ENCODE results near the gene CTSL.

DNA sequence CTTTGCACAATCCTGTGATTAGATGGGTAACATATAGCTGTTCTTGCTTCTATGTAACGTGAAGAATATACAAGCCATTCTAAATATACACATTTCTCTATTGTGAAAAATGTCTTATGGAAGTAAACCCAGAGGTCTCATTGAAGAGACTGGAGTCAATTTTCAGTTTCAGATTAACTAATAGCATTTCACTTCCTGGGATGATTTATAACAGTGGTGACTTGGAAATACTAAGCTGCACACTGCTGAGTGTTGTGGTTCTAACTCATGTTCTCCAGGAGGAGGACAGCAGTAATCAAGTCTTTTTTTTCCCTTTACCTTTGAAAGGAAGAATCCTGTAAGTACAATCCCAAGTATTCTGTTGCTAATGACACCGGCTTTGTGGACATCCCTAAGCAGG, 3.3 kb downstream of the CTSL start:
- TF ChIP-seq, protein P1, sequence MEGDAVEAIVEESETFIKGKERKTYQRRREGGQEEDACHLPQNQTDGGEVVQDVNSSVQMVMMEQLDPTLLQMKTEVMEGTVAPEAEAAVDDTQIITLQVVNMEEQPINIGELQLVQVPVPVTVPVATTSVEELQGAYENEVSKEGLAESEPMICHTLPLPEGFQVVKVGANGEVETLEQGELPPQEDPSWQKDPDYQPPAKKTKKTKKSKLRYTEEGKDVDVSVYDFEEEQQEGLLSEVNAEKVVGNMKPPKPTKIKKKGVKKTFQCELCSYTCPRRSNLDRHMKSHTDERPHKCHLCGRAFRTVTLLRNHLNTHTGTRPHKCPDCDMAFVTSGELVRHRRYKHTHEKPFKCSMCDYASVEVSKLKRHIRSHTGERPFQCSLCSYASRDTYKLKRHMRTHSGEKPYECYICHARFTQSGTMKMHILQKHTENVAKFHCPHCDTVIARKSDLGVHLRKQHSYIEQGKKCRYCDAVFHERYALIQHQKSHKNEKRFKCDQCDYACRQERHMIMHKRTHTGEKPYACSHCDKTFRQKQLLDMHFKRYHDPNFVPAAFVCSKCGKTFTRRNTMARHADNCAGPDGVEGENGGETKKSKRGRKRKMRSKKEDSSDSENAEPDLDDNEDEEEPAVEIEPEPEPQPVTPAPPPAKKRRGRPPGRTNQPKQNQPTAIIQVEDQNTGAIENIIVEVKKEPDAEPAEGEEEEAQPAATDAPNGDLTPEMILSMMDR (IDR thresholded peaks at IDR 0.05; ENCODE audit: low read depth, low read length) = no peak
- no peak for TF ChIP-seq POLR2A (IDR thresholded peaks at IDR 0.05; ENCODE audit: extremely low read depth, insufficient read length)
- no peak for TF ChIP-seq MYC (IDR thresholded peaks at IDR 0.05; ENCODE audit: low read depth, low read length)
